Left forelimb (tissue), 1 donor: ENCODE data around the gene WDR72.
"Not testable (repeated sequence)": the region's sequence is repeated elsewhere in the genome, so short reads cannot be mapped to it uniquely, and the experiment has no call there.

Source experiments
- DNase-seq: peaks from one replicate; pipeline ENCODE4 v3.0.0-alpha.2; 2018; ENCODE audit warnings: low spot score

The WDR72 gene

DNA sequence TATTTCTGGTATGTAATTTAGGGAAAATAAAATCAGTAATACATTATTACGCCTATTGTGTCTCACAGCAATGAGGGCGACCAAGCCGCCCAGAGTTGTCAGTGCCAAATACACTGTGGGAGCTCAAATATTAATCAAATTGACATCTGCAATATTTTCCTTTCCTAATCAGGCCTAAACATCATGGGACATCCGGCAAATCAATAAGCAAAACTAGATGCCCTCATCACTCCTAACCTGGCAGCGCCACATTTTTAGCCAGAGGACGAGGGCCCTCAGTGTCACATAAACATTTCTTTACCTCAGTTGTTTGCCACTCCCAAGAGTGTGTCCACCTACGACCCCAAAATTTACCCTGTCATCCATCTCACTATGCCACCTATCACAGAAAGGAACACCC lies 64.1 kb downstream of the WDR72 start:
- no peak for DNase-seq

DNA sequence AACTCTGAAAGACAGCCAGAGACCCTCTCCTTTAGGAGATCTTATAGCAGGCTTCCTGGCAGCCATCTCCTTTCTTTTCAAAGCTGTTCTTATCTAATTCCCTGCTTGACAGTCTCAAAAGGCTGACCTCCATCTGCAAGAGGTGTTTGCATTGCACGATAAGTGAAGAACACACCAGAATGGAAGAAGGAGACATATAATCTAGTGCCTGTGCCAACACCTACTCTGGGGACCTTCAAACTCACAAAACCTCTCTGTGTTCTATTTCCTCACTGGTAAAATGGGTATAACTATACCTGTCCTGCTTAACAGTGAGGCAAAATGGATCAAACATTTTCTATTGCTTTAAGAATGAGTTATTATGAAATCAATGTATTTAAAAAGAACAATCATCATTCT lies 65.0 kb downstream of the WDR72 start:
- no peak for DNase-seq

DNA sequence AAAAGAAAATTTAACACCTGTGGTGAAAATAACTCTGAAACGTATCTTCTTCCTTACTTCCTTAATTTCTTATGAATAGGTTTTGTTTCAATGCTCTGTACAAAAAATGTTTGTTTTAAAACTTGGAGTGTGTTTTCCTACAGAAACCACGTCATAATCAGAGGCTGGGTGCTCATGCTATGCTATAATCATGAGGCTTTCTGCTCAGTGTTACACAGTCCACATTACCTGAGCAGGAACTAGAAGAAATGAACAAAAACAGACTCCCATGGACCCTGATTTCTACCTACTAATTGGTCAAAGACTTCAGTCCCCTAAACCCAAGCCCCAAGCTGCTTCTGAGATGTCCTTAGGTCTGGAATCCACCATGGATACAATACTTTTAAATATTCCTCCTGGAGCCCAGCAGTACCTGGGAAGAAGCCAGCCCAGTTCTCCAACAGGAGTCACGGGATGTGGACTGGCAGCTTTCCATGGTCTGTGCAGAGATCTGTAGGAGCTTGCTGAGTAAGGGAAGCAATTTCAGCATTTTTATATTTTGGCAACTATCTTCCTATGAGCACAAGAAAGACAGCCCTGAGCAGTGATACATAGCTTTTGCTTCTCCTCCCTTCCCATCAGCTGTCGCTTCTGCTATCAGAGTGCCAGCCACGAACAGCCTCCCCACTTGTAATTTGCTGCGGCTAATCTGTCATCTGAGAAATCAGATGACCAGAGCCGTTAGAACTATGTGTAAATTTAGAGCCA lies 65.6 kb downstream of the WDR72 start:
- no peak for DNase-seq

DNA sequence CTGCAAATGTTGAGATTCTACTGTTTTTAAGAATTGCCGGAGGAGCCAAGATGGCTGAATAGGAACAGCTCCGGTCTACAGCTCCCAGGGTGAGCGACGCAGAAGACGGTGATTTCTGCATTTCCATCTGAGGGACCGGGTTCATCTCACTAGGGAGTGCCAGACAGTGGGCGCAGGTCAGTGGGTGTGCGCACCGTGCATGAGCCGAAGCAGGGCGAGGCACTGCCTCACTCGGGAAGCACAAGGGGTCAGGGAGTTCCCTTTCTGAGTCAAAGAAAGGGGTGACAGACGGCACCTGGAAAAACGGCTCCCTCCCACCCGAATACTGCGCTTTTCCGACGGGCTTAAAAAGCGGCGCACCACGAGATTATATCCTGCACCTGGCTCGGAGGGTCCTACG lies 75.3 kb downstream of the WDR72 start:
- DNase-seq, result not testable (repeated sequence)

DNA sequence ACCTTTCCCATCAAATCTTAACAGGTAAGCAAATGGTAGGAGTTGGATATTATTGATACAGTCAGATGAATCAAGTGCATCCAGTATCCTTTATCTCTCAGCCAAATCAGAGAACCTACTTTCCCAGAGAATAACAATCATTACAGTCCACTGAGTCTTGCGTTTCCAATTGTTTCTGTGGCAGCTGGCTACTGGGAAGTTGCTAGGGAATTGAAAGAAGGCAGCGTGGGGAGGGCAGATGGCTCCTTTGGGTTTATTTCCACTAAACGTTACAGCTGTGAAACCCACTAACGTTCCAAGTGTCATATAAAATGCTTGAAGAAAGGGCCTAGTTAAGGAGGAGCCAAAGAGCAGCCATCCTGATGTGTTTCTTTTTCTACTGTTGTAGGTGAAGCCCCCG lies 78.4 kb downstream of the WDR72 start:
- no peak for DNase-seq

DNA sequence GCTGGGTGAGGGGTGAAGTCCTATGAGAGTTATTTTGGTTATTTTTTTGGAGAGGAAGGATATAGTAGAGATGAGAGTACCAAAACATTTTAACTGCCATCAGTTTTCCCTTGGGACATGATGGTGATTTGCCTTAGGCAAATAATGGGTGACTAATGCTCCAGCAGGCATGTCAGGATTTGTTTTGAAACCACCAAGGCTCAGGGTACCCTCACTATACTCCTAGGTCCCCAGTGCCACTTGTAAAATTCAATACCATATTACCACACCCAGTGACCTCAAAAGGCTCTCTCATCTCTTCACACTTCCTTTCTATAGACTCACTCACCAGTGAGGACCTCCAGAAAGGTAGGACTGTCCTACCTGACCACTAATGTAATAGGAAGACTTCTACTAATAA lies 83.6 kb downstream of the WDR72 start:
- DNase-seq, result no peak

DNA sequence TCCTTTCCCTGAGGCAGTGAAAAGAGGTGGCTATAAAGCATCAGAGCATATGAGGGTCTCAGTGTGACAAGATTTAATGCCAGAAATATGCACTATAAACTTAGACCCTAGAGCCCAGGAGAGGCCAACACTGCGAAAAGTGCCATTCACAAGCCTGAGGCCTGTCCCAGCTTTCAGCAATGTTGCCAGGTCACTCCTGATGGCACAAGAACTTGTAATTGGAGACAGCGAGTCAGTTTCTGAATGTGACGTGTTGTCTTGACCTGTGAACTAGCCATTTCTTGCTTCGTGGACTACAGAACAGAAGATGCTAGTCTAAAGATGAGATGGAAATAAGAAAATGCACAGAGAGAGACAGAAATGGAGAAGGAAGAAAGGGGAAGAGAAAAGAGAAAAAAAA lies 87.9 kb downstream of the WDR72 start:
- no peak for DNase-seq

DNA sequence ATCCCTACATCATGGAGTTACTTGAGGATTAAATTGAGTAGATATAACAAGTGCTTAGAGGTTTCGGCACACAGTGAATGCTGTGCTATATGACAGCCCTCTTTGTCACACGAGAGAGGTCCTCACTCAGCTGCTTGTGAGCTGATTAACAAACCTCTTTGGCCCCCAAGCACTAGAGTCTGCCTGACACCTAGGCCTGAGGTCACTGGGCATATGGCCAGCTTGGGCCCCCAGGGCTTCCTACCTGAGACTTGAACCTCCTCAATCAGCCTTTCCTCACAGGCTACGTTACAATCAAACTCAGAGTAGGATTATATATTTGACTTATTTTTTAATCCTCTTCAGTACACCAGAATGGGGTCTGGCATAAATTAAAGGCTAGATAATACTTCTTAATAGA lies 88.8 kb downstream of the WDR72 start:
- no peak for DNase-seq

DNA sequence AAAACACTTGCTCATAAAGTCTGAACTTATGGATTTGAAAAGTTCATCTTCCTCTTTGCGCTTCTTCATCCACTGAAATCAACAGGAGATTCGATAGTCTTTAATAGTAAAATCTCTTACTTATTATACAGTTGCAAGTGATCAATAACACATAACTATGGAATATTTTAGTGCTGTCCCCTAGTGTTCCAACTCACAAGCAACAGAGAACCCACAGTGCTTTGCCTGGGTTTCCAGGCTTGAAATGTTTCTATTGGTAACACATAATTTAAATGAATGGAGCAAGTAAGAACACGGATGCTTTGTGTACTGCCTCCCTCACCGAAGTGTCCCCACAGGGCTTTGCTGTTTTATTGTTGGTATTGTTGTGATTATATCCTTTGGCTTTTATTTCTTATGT lies 93.5 kb downstream of the WDR72 start:
- DNase-seq, result no peak

DNA sequence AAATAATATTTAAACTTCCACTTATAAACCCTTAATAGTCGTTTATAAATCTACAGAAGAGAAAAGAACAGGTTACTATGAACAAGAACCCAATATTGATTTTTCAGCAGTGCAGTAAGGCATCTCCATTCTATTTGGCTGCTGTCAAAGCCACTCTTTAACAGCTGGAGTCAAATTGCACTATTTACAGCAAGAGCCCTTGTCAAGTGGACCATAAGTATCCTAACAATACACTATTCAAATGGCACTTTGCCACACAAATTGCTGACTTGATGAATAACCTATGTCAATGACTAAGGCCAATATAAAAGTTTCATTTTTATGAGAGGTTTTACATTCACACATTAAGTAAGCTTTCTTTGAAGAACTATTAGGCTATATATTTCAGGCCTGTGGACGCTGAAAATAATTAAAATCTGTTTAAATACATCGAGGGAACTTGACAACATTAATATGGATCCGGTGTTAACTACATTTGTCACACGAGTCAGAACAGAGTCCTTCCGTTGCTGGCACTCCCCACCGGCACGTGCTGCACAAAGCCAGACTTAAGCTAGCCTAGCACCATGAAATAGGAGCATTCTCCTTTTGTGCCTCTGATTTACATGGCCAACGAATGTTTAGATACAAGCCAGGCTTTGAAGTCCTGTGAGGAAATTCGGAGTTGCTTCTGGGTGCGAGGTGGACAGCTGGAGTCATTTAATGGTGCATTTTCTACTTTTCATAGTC lies 100.5 kb downstream of the WDR72 start:
- DNase-seq, result no peak

DNA sequence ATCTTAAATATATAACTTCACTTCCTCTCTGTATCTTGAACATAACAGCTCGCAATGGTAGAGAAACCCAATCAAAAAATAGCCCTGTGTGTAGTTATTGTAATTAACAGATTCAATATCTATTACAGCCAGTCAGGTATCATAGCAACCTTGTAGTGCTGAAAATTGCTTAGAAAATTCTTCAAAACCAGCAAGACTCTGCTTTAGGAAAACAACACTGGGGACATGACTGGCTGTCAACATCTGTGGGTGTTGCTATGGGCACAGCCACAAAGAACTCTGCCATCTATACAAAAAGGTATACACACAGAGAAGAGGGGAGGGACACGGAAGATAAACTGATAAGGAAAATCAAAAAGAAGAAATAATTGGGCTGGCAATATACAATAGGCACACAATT lies 101.2 kb downstream of the WDR72 start:
- no peak for DNase-seq

DNA sequence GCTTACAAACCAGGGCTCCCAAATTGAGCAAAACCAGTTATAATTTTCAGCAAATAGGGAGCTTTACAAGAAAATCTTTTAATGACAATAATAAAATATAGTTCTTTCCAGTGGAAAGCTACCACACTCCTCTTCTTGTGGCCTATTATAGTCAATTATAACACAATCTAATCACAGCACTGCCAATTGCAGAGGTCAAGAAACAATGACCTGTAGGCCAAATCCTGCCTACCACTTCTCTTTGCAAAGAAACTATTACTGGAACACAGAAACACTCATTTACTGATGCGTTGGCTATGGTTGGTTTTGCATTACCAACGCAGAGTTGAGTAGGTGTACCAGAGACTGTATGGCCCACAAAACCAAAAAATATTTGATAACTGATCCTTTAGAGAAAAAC lies 110.5 kb downstream of the WDR72 start:
- no peak for DNase-seq

DNA sequence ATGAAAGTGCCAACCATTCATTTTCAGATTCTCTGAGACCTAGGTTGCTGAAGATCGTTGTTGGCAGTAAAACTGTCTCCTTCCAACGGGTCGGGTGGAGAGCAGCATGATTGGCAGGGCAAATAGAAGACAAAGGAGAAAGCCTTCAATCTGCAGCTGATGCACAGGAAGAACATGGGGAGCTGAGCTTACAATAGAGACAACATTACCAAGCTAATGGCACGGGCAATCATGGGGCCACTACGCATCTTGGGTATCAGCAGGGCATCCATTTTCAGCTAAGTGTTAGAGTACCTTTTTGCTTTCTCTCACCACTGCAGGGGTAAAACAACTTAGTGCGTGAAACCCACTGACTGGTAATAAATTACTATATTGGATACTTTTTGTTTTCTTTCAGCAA lies 114.8 kb downstream of the WDR72 start:
- no peak for DNase-seq

DNA sequence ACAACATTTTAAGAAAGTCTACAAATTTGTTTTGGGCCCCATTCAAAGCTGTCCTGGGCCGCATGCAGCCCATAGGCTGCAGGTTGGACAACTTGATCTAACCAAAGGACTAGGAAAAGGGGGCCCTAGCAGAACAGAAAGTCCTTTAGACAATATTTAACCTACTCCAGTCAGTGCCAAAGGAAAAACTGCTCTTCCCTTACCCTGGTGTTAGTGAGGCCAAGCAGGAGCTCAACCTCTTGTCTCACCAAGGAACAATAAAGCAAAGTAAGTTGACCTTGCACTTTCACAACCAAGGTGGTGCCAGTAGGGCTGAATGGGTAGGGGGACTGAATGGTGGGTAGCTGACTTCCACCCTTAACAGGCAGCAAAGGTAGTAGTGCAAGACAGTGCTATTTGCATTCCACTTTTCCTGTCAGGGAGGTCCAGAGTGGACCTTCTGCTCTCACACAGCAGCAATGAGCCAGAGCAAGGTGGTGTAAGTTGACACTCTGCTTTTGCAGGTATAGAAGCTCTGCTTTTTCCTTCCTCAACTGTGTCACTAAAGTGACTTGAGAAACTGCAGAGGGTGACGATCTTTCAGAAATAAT lies 124.9 kb downstream of the WDR72 start:
- DNase-seq, result no peak

DNA sequence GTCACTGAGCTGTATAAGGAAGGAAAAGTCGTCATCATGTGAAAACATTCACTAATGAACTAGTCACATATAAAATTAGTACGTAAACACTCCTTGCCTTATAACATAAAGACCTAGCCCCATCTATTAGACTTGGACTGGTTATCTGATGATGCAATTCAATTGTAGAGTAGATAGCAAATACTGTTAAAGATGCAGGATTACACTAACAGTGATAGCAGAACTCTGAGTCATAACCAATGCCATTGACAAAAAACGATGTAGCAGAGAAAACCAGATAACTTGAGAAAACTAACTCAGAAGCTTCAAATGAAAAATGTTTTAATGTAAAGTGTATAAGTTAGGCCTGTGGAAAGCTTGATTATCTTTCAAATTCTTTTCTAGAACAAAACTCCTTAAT lies 132.2 kb downstream of the WDR72 start:
- DNase-seq, result no peak

DNA sequence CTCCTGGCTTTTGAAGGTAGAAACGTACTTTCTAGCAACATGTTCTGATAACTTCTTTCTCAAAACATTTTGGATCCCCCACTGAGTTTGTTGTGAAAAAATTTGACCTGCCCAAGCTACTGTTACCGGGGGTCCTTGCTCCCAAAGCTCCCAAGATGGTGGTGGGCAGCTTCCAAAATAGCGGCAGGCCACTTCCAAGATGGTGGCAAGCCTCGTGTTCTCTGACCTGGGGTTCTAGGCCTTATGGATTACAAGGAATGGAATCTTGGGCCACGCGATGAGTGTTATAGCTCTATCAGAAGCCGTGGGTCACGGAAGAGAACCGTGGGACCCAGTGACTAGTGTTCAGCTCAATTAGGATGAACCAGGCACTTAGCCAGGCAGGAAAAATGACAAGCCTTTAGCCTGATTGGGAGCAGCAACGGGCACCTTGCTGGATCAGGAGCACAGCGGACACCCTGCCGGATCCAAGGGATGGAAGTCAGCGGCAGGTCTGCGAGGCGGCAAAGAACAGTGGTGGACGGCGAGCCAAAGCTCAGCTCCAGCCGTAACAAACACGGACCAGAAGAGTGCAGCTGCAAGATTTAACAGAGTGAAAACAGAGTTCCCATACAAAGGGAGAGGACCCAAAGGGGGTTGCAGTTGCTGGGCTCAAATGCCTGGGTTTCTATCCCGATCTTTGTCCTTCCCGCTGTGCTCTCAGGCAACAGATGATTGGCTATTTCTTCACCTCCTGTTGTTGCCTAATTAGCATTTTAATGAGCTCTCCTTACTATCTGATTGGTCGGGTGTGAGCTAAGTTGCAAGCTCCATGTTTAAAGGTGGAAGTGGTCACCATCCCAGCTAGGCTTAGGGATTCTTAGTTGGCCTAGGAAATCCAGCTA lies 133.3 kb downstream of the WDR72 start:
- no peak for DNase-seq

DNA sequence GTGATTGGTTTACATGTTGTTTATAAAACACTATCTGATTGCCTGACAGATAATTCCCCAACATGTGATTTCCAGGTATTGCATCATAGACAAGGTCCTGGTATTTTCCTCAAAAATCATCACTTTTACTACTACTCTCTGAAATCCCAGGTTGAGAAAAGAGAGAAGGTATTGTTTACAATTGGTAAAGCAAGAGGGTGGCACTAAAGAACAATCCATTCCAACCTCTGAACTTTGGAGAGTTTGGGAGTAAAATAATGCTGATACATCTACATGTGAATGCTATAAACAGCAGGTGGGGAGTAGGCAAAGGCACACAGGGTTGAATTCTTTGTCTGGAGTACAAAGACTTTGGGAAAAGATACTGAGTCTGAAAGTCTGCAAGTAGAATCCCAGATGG lies 134.2 kb downstream of the WDR72 start:
- DNase-seq, result no peak

DNA sequence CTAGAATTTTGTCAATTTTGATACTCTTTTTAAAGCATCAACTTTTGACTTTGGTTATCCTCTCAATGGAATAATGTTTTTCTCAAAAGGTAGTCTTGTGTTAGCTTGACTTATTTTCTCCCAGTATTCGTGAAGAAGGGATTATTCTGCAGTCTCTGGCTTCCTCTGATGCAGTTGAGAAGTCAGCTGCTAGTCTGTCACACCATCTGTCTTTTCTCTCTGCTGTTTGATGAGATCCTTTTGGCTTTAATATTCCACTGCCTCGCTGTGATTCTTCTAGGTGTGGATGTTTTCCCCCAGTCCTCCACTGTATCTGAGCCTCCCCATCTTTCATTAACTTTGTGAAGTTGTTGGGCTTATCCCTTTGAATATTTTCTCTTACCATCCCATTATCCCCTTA lies 141.0 kb downstream of the WDR72 start:
- DNase-seq, result no peak

DNA sequence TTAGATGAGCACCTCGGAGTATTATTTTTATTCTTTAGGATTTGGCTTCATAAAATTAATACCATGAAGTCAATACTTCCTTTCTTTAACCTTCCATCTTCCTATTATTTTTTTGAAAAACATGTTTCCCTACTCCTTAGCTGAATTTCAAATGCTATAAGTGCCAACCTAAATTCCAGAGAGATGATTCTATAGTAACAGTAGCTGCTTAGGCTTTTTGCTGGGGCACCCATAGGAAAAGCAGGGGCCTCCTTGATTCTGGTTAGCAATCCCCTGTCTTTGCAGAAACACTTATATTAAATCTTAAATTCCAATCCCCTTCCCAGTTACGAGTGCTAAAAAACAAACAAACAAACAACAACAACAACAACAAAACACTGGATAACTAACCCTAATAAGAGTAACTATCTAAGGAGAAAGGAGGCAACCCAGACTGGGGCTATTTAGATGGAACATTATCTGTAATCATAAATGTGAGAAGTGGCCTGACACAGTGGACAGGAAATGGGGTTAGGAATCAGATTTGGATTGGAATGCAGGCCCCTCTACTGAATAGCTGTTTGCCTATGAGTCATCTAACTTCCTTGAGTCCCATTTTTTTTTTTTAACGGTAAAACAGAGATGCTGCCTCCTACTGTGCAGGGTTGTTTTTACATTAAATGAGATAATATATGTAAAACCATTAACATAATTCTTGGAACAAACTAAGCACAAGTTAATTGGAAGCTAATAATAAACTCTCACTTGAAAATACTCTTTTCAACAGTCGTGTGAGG lies 148.1 kb downstream of the WDR72 start:
- no peak for DNase-seq

DNA sequence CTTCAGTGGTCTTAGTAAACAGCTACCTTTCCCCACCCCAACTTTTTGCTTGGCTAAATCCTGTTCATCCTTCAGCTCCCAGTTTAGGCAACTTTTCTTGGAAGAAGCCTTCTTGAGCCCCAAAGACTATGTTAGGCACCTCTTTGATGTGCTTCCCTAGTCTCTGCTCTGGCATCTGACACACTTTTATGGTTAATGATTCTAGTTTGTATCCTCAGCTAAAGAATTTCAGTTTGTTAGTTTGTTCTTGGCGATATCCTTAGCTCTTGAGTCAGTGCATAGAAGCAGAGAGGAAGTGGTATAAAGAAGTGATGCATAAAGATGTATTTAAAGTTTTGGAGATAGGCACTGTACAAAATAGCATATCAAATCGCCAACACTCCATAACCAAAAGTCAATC lies 168.4 kb downstream of the WDR72 start:
- DNase-seq, result no peak

DNA sequence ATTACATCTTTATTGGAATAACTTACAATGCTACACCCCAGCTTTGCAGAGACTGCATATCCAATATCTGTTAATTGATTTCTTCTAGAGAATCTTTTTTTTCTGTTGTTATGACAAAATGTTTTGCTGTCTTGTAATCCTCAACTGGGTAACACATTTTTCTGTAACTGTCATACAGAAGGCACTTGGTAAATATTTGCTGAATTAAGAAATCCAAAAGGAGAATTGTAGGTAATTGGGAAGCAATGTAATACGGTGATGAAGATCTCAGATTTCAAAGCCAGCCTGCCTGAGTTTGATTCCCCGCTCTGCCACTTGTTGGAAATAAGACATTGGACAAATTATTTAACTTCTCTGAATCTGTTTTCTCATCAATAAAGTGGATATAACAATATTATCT lies 169.1 kb downstream of the WDR72 start:
- DNase-seq, result no peak
